SKM-1 treated with dmso at 0.1 percent for 144 hours (cell line): ENCODE data around the gene DYNLL1.
"Not testable (repeated sequence)": the region's sequence is repeated elsewhere in the genome, so short reads cannot be mapped to it uniquely, and the experiment has no call there.

Source experiments
- DNase-seq: peaks from one replicate; lab custom pipeline; 2025; ENCODE audit not compliant: unreplicated experiment; lab: John Stamatoyannopoulos, UW

Gene DYNLL1

GRCh38 chr12:120495731-120496412 is at the start of gene DYNLL1:
Gene DYNLL1, plus strand, starts transcription at chr12:120496113. Its CDS starts 309 bp downstream, at chr12:120496422.
- peak; percentile 76 for DNase-seq

- not testable (repeated sequence) for DNase-seq
Measured at GRCh38 chr12:120446844-120447178, 49.1 kb upstream of the DYNLL1 start.

- DNase-seq: no peak
Measured at GRCh38 chr12:120447992-120448391, 47.9 kb upstream of the DYNLL1 start.

- DNase-seq: not testable (repeated sequence)
Measured at GRCh38 chr12:120452524-120452923, 43.4 kb upstream of the DYNLL1 start.

- no peak for DNase-seq
Measured at GRCh38 chr12:120453060-120453750, 42.7 kb upstream of the DYNLL1 start.

GRCh38 chr12:120453977-120454376 is 41.9 kb upstream of the DYNLL1 start:
- DNase-seq: no peak

- no peak for DNase-seq
Measured at GRCh38 chr12:120455302-120455701, 40.6 kb upstream of the DYNLL1 start.

GRCh38 chr12:120457133-120457532 is 38.8 kb upstream of the DYNLL1 start:
- DNase-seq: no peak

GRCh38 chr12:120460157-120460556 is 35.8 kb upstream of the DYNLL1 start:
- DNase-seq: no peak

GRCh38 chr12:120462099-120462640 is 33.7 kb upstream of the DYNLL1 start:
- DNase-seq: no peak

- DNase-seq: no peak
Measured at GRCh38 chr12:120463712-120464111, 32.2 kb upstream of the DYNLL1 start.

GRCh38 chr12:120465756-120466155 is 30.2 kb upstream of the DYNLL1 start:
- no peak for DNase-seq

GRCh38 chr12:120466560-120467315 is 29.2 kb upstream of the DYNLL1 start:
- no peak for DNase-seq

GRCh38 chr12:120467439-120467838 is 28.5 kb upstream of the DYNLL1 start:
- DNase-seq: no peak

GRCh38 chr12:120468325-120468820 is 27.5 kb upstream of the DYNLL1 start:
- no peak for DNase-seq

- no peak for DNase-seq
Measured at GRCh38 chr12:120468821-120469449, 27.0 kb upstream of the DYNLL1 start.

GRCh38 chr12:120469450-120470149 is 26.3 kb upstream of the DYNLL1 start, which contains the start of gene SRSF9:
Gene SRSF9, minus strand, starts transcription at chr12:120469748. Its CDS starts 139 bp downstream, at chr12:120469609.
- peak; percentile 63 for DNase-seq

- DNase-seq: no peak
Measured at GRCh38 chr12:120470150-120470784, 25.6 kb upstream of the DYNLL1 start.

- no peak for DNase-seq
Measured at GRCh38 chr12:120472521-120472920, 23.4 kb upstream of the DYNLL1 start.
